K562 (cell line): ENCODE measurements around the gene SDR9C7. TPM values are rescaled to one million over a fixed set of nuclear protein-coding genes. Genes with fewer than 3 reads are reported as not detected.

Source experiments
- BHLHE40 ChIP-seq: IDR thresholded peaks from 2 replicates; pipeline ENCODE4 v1.6.1; 2011; ENCODE audit warnings: low read length, improper control_type of control experiment
- CEBPB ChIP-seq: fragments of 450-650 bp; IDR thresholded peaks from 2 replicates; pipeline ENCODE4 v1.6.1; 2016; ENCODE audit warnings: missing genetic modification characterization, missing compliant biosample characterization
- CTCF ChIP-seq, 3 experiments: IDR thresholded peaks in 2 of 3; conservative IDR thresholded peaks in 1 of 3; 2 replicates each; pipeline ENCODE4 v1.5.1; 2011 to 2012; ENCODE audit warnings: low read length in 3 of 3, mild to moderate bottlenecking in 3 of 3, control low read depth in 2 of 3, improper control_type of control experiment in 1 of 3, inconsistent platforms in 1 of 3, low read depth in 1 of 3, mixed read lengths in 1 of 3, moderate library complexity in 1 of 3; ENCODE audit not compliant: insufficient read depth in 2 of 3
- DMBX1 ChIP-seq: fragments of 250-450 bp; sonication (Bioruptor Pico); IDR thresholded peaks from 2 replicates; pipeline ENCODE4 v1.8.0; 2022; ENCODE audit warnings: inconsistent platforms, mild to moderate bottlenecking, moderate library complexity, borderline replicate concordance
- ELF4 ChIP-seq: fragments of 450-650 bp; formaldehyde crosslinking; IDR thresholded peaks from 2 replicates; pipeline ENCODE4 v1.4.0; 2022; ENCODE audit warnings: missing genetic modification characterization
- ESRRA ChIP-seq: fragments of 450-650 bp; IDR thresholded peaks from 2 replicates; pipeline ENCODE4 v1.6.1; 2014; ENCODE audit warnings: low read depth, mild to moderate bottlenecking, moderate library complexity, borderline replicate concordance
- ETV6 ChIP-seq, 3 experiments: fragments of 150-350 bp in 1 of 3; sonication (generic) in 1 of 3; formaldehyde crosslinking in 1 of 3; IDR thresholded peaks; 2 replicates each; pipeline versions ENCODE4 v1.6.1 to v1.8.0; 2014 to 2022; ENCODE audit warnings: borderline replicate concordance in 2 of 3, low read depth in 2 of 3, antibody characterized with exemption in 1 of 3, low read length in 1 of 3, mild to moderate bottlenecking in 1 of 3, missing genetic modification reagents in 1 of 3
- HBP1 ChIP-seq: fragments of 450-650 bp; formaldehyde crosslinking; IDR thresholded peaks from 2 replicates; pipeline ENCODE4 v1.4.0; 2022; ENCODE audit warnings: missing genetic modification characterization
- HOXB6 ChIP-seq: fragments of 250-450 bp; sonication (Bioruptor Pico); IDR thresholded peaks from 2 replicates; pipeline ENCODE4 v1.5.1; 2022; ENCODE audit warnings: mild to moderate bottlenecking, borderline replicate concordance
- ID3 ChIP-seq, 2 experiments: fragments of 250-450 bp in 1 of 2; fragments of 450-650 bp in 1 of 2; sonication (Bioruptor Pico) in 1 of 2; IDR thresholded peaks; 2 replicates each; pipeline versions ENCODE4 v1.6.1 to v1.8.0; 2016 to 2021; ENCODE audit warnings: mild to moderate bottlenecking in 2 of 2, moderate library complexity in 2 of 2, missing compliant biosample characterization in 1 of 2, missing genetic modification characterization in 1 of 2
- MED1 ChIP-seq: sonication (generic); formaldehyde crosslinking; IDR thresholded peaks from 2 replicates; pipeline ENCODE4 v1.8.1; 2023; ENCODE audit warnings: missing genetic modification reagents, borderline replicate concordance
- RBM15 ChIP-seq: fragments of 200-400 bp; formaldehyde crosslinking; IDR thresholded peaks from 2 replicates; pipeline ENCODE4 v1.6.1; 2018; ENCODE audit warnings: mild to moderate bottlenecking, low read length, moderate library complexity; ENCODE audit not compliant: insufficient read depth
- SFPQ ChIP-seq: fragments of 200-400 bp; formaldehyde crosslinking; IDR thresholded peaks from 2 replicates; pipeline ENCODE4 v1.6.1; 2017; ENCODE audit warnings: mild to moderate bottlenecking, low read depth, low read length, moderate library complexity
- SMARCA5 ChIP-seq: fragments of 450-650 bp; IDR thresholded peaks from 2 replicates; pipeline ENCODE4 v1.6.1; 2016
- SREBF1 ChIP-seq: fragments of 150-350 bp; IDR thresholded peaks from 2 replicates; pipeline ENCODE4 v1.6.1; 2014; ENCODE audit warnings: antibody characterized with exemption, low read depth, low read length, borderline replicate concordance
- TCF3 ChIP-seq: sonication (generic); formaldehyde crosslinking; IDR thresholded peaks from 2 replicates; pipeline ENCODE4 v1.4.0; 2020; ENCODE audit warnings: mild to moderate bottlenecking, missing genetic modification reagents
- ZNF146 ChIP-seq: IDR thresholded peaks from one replicate; pipeline ENCODE4 v1.6.1; 2018; ENCODE audit warnings: missing compliant biosample characterization; ENCODE audit not compliant: unreplicated experiment
- ZNF655 ChIP-seq: fragments of 250-450 bp; sonication (Bioruptor Pico); IDR thresholded peaks from 2 replicates; pipeline ENCODE4 v1.5.0; 2021
- polyA plus RNA-seq, 8 experiments: library from polyadenylated mRNA; depleted of rRNA in 4 of 8; stranded (reverse) in 5 of 8; unstranded in 3 of 8; fragments of >200 nt; fragmentation: Nextera tagmentation in 2 of 8; fragmentation: Illumina TruSeq in 1 of 8; extraction: Ambion mirVana in 2 of 8; extraction: Trizol in 1 of 8; gene quantifications; 2 replicates each; pipeline versions ENCODE4 v1.2.1 to v1.2.3, GENCODE V29; 2011 to 2014; ENCODE audit warnings: inconsistent platforms in 1 of 8, missing spikeins in 1 of 8
- total RNA-seq, 7 experiments: library from RNA; depleted of rRNA in 6 of 7; stranded (reverse); fragments of >200 nt in 6 of 7; fragmentation: Illumina TruSeq in 2 of 7; extraction: Trizol in 2 of 7; gene quantifications; 2 replicates each; pipeline versions ENCODE4 v1.2.1 to v1.2.3, GENCODE V29; 2011 to 2021; ENCODE audit warnings: low replicate concordance in 1 of 7

SDR9C7 gene
- total and polyA plus RNA-seq, 9 of the 15 experiments (the other 6 are each of a cell fraction or from before 2014, with no cell fraction given), result 0.04 to 0.59 (median 0.06) TPM; not detected in 6

- TF ChIP-seq ID3 (CRISPR knock-in tag; IDR thresholded peaks at IDR 0.05) (no peak), ID3 (tag; IDR thresholded peaks at IDR 0.05) (no peak), CEBPB (tag) (no peak), ETV6 (IDR thresholded peaks at IDR 0.05; ENCODE audit: borderline replicate concordance in 1 of 2, low read depth in 2 of 2, low read length in 1 of 2) (no peak), ETV6 (CRISPR knock-in tag; IDR thresholded peaks at IDR 0.05; ENCODE audit: borderline replicate concordance) (no peak), HBP1 (no peak), ESRRA (no peak), SREBF1 (no peak), ZNF146 (CRISPR knock-in tag) (no peak), BHLHE40 (no peak), HOXB6 (CRISPR knock-in tag) (no peak), RBM15 (no peak), SFPQ (no peak), ZNF655 (no peak), ELF4 (CRISPR knock-in tag) (no peak), MED1 (CRISPR knock-in tag) (no peak), CTCF (IDR thresholded peaks at IDR 0.05 in 2 of 3, conservative IDR thresholded peaks at IDR 0.05 in 1 of 3; ENCODE audit: insufficient read depth in 2 of 3, low read depth in 1 of 3, low read length in 3 of 3) (peak; percentile 6 to 20 (median 20); a peak in 1 of 6 replicates), TCF3 (CRISPR knock-in tag) (peak; percentile 48; the same call in 1 of the 2 replicates), SMARCA5 (no peak), DMBX1 (CRISPR knock-in tag) (no peak)
Measured at GRCh38 chr12:56900583-56900982, 33.6 kb downstream of the SDR9C7 start (continued).
